A549 (cell line): ENCODE data around the gene CTSF.

ENCODE experiments used
- CTCF ChIP-seq: fragments of >200 bp; sonication (Bioruptor Twin); formaldehyde crosslinking; IDR thresholded peaks from 3 replicates; pipeline ENCODE4 v1.5.1; 2016
- ELK1 ChIP-seq: fragments of 150-350 bp; IDR thresholded peaks from 2 replicates; pipeline ENCODE4 v1.6.1; 2014; ENCODE audit warnings: low read depth, mild to moderate bottlenecking, low read length
- HOXB13 ChIP-seq: fragments of 250-450 bp; sonication (Bioruptor Pico); IDR thresholded peaks from 2 replicates; pipeline ENCODE4 v1.5.0; 2020; ENCODE audit warnings: low read depth, mild to moderate bottlenecking, moderate library complexity
- NR3C1 ChIP-seq: fragments of >200 bp; sonication (Bioruptor Twin); formaldehyde crosslinking; IDR thresholded peaks from 3 replicates; pipeline ENCODE4 v1.6.1; 2017
- POLR2A ChIP-seq: IDR thresholded peaks from 2 replicates; pipeline ENCODE4 v1.6.1; 2012; ENCODE audit warnings: mild to moderate bottlenecking, low read length
- RFX5 ChIP-seq: fragments of 450-650 bp; IDR thresholded peaks from 2 replicates; pipeline ENCODE4 v1.7.1; 2014; ENCODE audit warnings: antibody characterized with exemption, mild to moderate bottlenecking, moderate library complexity
- RNF2 ChIP-seq: fragments of 200-600 bp; sonication (generic); IDR thresholded peaks from 2 replicates; pipeline ENCODE4 v1.6.1; 2016; ENCODE audit warnings: low read depth, mild to moderate bottlenecking, antibody characterized with exemption, moderate library complexity, borderline replicate concordance

DNA sequence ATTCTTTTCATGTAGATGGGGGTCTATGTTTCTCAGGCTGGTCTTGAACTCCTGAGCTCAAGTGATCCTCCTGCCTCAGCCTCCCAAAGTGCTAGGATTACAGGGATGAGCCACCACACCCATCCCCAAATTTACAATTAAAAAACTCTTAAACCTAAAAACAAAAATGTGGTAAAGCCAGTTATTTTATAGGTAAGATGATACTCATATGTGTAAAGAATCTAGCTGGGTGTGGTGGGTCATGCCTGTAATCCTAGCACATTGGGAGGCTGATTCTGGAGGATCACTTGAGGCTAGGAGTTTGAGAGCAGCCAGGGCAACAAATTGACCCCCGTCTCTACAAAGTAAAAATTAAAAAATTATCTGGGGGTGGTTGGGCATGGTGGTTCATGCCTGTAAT is 44.1 kb upstream of the CTSF start:
- no peak for TF ChIP-seq POLR2A
- TF ChIP-seq CTCF, result no peak
- no peak for TF ChIP-seq NR3C1
- no peak for TF ChIP-seq ELK1
- TF ChIP-seq HOXB13, result no peak
- no peak for TF ChIP-seq RNF2
- TF ChIP-seq RFX5, result no peak
